Measurements from ENCODE around the gene COX15.

The COX15 gene

DNA sequence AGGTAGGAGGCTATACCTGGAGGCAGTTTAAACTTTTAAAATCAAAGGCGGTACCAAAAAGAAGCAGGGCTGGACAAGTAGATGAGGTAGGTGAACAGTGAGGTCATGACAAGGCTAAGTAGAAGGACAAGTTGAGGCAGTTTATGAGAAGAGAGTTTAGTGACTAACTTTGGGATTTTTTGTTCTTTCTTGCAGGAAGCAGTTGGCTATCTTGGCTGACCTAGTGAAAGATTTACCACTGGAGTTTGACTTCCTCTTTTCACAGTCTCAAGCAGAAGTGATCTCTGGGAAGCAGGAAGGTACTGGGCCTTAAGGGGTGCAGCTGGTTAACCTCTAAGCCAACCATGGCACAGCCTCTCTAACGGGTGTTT, 46.3 kb downstream of the COX15 start:
- in situ Hi-C loops (cut with HindIII; ENCODE audit: low pct_unique_long_range_greater_than_20kb, low sequenced_read_pairs), result no loop called here
- TF ChIP-seq JUND (IDR thresholded peaks at IDR 0.05; ENCODE audit: low read depth), result no peak
- DNase-seq (ENCODE audit: low read depth in 1 of 2, low spot score in 1 of 2), result no peak

DNA sequence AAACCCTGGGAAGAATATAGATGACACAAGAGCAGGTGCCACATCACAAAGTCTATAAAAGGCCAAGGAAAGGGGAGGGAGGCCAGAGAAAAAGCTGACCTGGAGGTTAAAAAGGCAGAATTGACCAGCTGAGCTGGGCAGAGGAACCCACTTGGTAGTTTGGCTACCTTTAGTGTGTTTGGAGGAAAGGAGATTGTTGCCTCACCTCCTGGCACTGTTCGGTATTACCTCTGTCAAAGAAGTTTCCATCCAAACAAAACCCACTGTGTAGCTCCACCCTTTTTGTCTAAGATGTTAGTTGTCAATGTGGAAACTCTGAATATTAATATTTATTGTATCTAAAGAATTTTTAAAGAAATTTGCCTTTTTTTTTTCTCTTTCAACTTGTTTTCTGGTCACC, 49.2 kb downstream of the COX15 start:
- in situ Hi-C loops (cut with HindIII; ENCODE audit: low pct_unique_long_range_greater_than_20kb, low sequenced_read_pairs), result no loop called here
- TF ChIP-seq JUND (IDR thresholded peaks at IDR 0.05; ENCODE audit: low read depth), result no peak
- peak in 1 of 2 experiments; percentile 63 for DNase-seq (ENCODE audit: low read depth in 1 of 2, low spot score in 1 of 2)

All from T47D (cell line).